NCI-H82 treated with DMSO at 0.1 percent for 48 hours (cell line): Measurements from ENCODE around the gene ARHGAP42.
"Not testable (repeated sequence)": the region's sequence is repeated elsewhere in the genome, so short reads cannot be mapped to it uniquely, and the experiment has no call there.

Experiments used
- DNase-seq: peaks from one replicate; lab custom pipeline; 2025; ENCODE audit not compliant: unreplicated experiment; lab: John Stamatoyannopoulos, UW

The ARHGAP42 gene

GRCh38 chr11:100866453-100866852 is 179.4 kb downstream of the ARHGAP42 start:
- no peak for DNase-seq

GRCh38 chr11:100867606-100868005 is 180.5 kb downstream of the ARHGAP42 start:
- no peak for DNase-seq

- no peak for DNase-seq
Measured at GRCh38 chr11:100869328-100869727, 182.2 kb downstream of the ARHGAP42 start.

GRCh38 chr11:100870138-100870537 is 183.1 kb downstream of the ARHGAP42 start:
- DNase-seq = no peak

GRCh38 chr11:100872951-100873740 is 186.1 kb downstream of the ARHGAP42 start:
- no peak for DNase-seq

- DNase-seq = no peak
Measured at GRCh38 chr11:100874203-100874602, 187.1 kb downstream of the ARHGAP42 start.

GRCh38 chr11:100875521-100875869 is 188.4 kb downstream of the ARHGAP42 start:
- DNase-seq = no peak

GRCh38 chr11:100876815-100877520 is 189.9 kb downstream of the ARHGAP42 start:
- no peak for DNase-seq

GRCh38 chr11:100878474-100878873 is 191.4 kb downstream of the ARHGAP42 start:
- no peak for DNase-seq

GRCh38 chr11:100882957-100883356 is 195.9 kb downstream of the ARHGAP42 start:
- DNase-seq = no peak

- no peak for DNase-seq
Measured at GRCh38 chr11:100883830-100884229, 196.7 kb downstream of the ARHGAP42 start.

- no peak for DNase-seq
Measured at GRCh38 chr11:100887659-100888058, 200.6 kb downstream of the ARHGAP42 start.

GRCh38 chr11:100888836-100889235 is 201.7 kb downstream of the ARHGAP42 start:
- DNase-seq = no peak

- DNase-seq = no peak
Measured at GRCh38 chr11:100889758-100890157, 202.7 kb downstream of the ARHGAP42 start.

- DNase-seq = no peak
Measured at GRCh38 chr11:100890789-100891188, 203.7 kb downstream of the ARHGAP42 start.

- DNase-seq = no peak
Measured at GRCh38 chr11:100892886-100893285, 205.8 kb downstream of the ARHGAP42 start.

- no peak for DNase-seq
Measured at GRCh38 chr11:100895449-100895848, 208.4 kb downstream of the ARHGAP42 start.

GRCh38 chr11:100895976-100896375 is 208.9 kb downstream of the ARHGAP42 start:
- not testable (repeated sequence) for DNase-seq

GRCh38 chr11:100901471-100901870 is 214.4 kb downstream of the ARHGAP42 start:
- not testable (repeated sequence) for DNase-seq

GRCh38 chr11:100902454-100903141 is 215.5 kb downstream of the ARHGAP42 start:
- no peak for DNase-seq

GRCh38 chr11:100903284-100903683 is 216.2 kb downstream of the ARHGAP42 start:
- DNase-seq = no peak

GRCh38 chr11:100905684-100906083 is 218.6 kb downstream of the ARHGAP42 start:
- DNase-seq = no peak
